ENCODE measurements around the gene TIMM23.
A peak's percentile ranks its signal among the peaks of the same experiment; 100 is the strongest.
"Not testable (repeated sequence)": the region's sequence is repeated elsewhere in the genome, so short reads cannot be mapped to it uniquely, and the experiment has no call there.

TIMM23 gene

GRCh38 chr10:46024948-46025347 is 52.7 kb downstream of the TIMM23 start:
- no peak for DNase-seq (ENCODE audit: low spot score)

- DNase-seq (ENCODE audit: low spot score) = no peak
Observed at GRCh38 chr10:46025406-46025805, 53.1 kb downstream of the TIMM23 start.

GRCh38 chr10:46026106-46026505 is 53.8 kb downstream of the TIMM23 start:
- no peak for DNase-seq (ENCODE audit: low spot score)

- peak; percentile 45 for DNase-seq (ENCODE audit: low spot score)
Observed at GRCh38 chr10:46028584-46029460, 56.5 kb downstream of the TIMM23 start.

GRCh38 chr10:46029461-46030030 is 57.3 kb downstream of the TIMM23 start:
- DNase-seq (ENCODE audit: low spot score) = no peak

GRCh38 chr10:46030091-46030937 is 58.0 kb downstream of the TIMM23 start, which contains the start of gene NCOA4:
Gene NCOA4, minus strand, starts transcription at chr10:46030623. Its CDS starts 13,943 bp downstream, at chr10:46016680.
- peak; percentile 99 for DNase-seq (ENCODE audit: low spot score)

GRCh38 chr10:46031648-46032532 is 59.6 kb downstream of the TIMM23 start:
- no peak for DNase-seq (ENCODE audit: low spot score)

- DNase-seq (ENCODE audit: low spot score) = peak; percentile 87
Observed at GRCh38 chr10:46033602-46034011, 61.3 kb downstream of the TIMM23 start.

GRCh38 chr10:46035923-46036849 is 63.9 kb downstream of the TIMM23 start:
- DNase-seq (ENCODE audit: low spot score) = no peak

GRCh38 chr10:46037107-46037825 is 65.0 kb downstream of the TIMM23 start:
- DNase-seq (ENCODE audit: low spot score) = no peak

- no peak for DNase-seq (ENCODE audit: low spot score)
Observed at GRCh38 chr10:46040004-46040403, 67.7 kb downstream of the TIMM23 start.

GRCh38 chr10:46042527-46042926 is 70.2 kb downstream of the TIMM23 start:
- no peak for DNase-seq (ENCODE audit: low spot score)

- no peak for DNase-seq (ENCODE audit: low spot score)
Observed at GRCh38 chr10:46046261-46046660, 74.0 kb downstream of the TIMM23 start, which contains the start of gene MSMB. Gene MSMB, minus strand, starts transcription at chr10:46046269. Its CDS starts 32 bp downstream, at chr10:46046237.

- DNase-seq (ENCODE audit: low spot score) = no peak
Observed at GRCh38 chr10:46048152-46048551, 75.9 kb downstream of the TIMM23 start.

GRCh38 chr10:46049497-46049831 is 77.2 kb downstream of the TIMM23 start:
- not testable (repeated sequence) for DNase-seq (ENCODE audit: low spot score)

GRCh38 chr10:46050941-46051623 is 78.8 kb downstream of the TIMM23 start:
- DNase-seq (ENCODE audit: low spot score) = no peak

GRCh38 chr10:46052057-46052790 is 79.9 kb downstream of the TIMM23 start:
- no peak for DNase-seq (ENCODE audit: low spot score)

- no peak for DNase-seq (ENCODE audit: low spot score)
Observed at GRCh38 chr10:46052791-46053375, 80.6 kb downstream of the TIMM23 start.

Measured in AG20443 (cell line).